ENCODE data around the gene SMCO4. TPM values are rescaled to one million over a fixed set of nuclear protein-coding genes. Genes with fewer than 3 reads are reported as not detected.

SMCO4 gene
- total RNA-seq, 1 donor from 2014 or later = 73.5 TPM

DNA sequence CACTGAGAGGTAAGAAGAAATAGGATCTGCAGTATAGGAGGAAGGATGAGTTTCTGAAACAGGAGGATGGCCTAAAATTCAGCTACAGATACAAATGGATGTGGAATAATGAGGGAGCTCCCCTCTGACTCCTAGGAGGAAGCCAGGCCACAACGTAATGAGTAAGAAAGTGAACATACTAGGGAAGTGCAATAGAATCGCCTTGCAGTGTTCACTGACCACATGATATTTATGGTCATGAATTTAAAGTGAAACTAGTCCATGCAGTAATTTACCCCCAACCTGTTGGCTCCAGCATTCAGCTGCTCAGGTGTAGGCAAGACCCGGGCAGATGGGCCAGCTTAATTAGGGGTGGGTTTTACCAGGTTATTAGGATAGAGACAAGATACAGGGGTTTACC, 110.9 kb downstream of the SMCO4 start:
- H3K36me3 ChIP-seq = no peaks in the 10 kb centered on the region

More for the DNA sequence above, 110.9 kb downstream of the SMCO4 start:
- no peak for ATAC-seq
- DNase-seq = no peak
- TF ChIP-seq, protein P1, sequence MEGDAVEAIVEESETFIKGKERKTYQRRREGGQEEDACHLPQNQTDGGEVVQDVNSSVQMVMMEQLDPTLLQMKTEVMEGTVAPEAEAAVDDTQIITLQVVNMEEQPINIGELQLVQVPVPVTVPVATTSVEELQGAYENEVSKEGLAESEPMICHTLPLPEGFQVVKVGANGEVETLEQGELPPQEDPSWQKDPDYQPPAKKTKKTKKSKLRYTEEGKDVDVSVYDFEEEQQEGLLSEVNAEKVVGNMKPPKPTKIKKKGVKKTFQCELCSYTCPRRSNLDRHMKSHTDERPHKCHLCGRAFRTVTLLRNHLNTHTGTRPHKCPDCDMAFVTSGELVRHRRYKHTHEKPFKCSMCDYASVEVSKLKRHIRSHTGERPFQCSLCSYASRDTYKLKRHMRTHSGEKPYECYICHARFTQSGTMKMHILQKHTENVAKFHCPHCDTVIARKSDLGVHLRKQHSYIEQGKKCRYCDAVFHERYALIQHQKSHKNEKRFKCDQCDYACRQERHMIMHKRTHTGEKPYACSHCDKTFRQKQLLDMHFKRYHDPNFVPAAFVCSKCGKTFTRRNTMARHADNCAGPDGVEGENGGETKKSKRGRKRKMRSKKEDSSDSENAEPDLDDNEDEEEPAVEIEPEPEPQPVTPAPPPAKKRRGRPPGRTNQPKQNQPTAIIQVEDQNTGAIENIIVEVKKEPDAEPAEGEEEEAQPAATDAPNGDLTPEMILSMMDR (IDR thresholded peaks at IDR 0.05) = no peak
- Histone ChIP-seq H3K27ac (no peak overlapping the region), H3K27me3 (ENCODE audit: low read depth) (no peaks in the 10 kb centered on the region), H3K9me3 (no peaks in the 10 kb centered on the region), H3K4me3 (no peak overlapping the region), H3K4me1 (no peaks in the 10 kb centered on the region)
- intact Hi-C loops (cut with DNase I) = no loop called here

Other genes starting within 250 kb of the SMCO4 start
- 0.68 TPM for gene DEUP1, start 212.6 kb downstream of the SMCO4 start, total RNA-seq
- gene CEP295, start 118.3 kb upstream of the SMCO4 start, total RNA-seq = 8.7 TPM
- gene TAF1D, start 198.1 kb upstream of the SMCO4 start, total RNA-seq = 83.2 TPM
- gene C11orf54, start 198.3 kb upstream of the SMCO4 start, total RNA-seq = 50.2 TPM
- gene MED17, start 240.9 kb upstream of the SMCO4 start, total RNA-seq = 30.8 TPM

Measured in lower lobe of right lung (tissue), 2 donors.